ENCODE data around the gene ADGRF4.
"Not testable (repeated sequence)": the region's sequence is repeated elsewhere in the genome, so short reads cannot be mapped to it uniquely, and the experiment has no call there.

Gene ADGRF4

DNA sequence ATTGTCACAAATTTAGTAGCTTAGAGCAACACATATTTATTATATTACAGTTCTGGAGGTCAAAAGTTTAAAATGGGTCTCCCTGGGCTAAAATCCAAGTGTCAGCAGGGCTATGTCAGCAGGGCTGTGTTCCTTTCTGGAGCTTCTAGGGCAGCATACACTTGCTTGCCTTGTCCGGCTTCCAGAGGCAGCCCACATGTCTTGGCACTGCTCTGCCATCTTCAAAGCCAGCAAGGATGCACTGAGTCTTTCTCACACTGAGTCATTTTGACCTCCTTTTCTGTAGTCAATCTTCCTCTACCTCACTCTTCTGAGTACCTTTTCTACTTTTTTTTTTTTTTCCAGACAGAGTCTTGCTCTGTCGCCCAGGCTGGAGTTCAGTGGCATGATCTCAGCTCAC lies 39.0 kb downstream of the ADGRF4 start:
- no peak for DNase-seq

DNA sequence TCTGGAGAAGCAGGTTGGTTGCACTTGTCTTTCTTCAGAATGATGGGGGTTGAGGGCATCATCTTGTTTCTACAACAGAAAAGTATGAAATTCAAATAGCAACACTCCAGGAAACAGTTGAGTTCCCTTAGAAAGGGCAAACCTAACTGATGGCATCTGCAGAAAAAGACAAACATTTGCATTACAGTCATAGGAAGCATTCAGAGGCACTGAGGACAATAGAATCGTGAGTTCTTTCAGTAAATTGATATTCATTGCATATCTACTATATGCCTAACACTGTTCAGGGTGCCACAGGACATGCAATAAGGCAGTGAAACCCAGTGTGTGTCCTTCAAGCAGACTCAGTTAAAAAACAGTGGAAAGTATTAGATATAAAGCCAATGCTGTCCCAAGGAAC lies 42.3 kb downstream of the ADGRF4 start:
- no peak for DNase-seq

DNA sequence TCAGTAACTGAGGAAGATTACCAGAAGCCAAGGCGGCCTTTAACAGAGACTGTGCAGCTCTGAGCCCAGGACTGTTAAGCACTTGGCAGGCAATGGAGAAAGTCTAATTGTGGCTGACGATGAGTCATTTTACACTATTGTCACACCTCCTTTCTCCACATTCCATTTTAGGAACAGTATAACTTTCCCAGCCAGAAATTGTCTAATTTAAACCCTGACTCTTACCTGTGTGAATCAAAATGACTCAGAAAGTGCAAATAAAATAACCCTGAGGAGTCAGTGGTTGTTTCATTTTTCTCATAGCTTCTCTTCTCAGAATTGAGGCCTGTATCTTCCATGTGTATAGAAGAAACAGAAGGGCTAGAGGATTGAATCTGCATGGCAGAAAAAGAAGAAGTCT lies 43.4 kb downstream of the ADGRF4 start:
- no peak for DNase-seq

DNA sequence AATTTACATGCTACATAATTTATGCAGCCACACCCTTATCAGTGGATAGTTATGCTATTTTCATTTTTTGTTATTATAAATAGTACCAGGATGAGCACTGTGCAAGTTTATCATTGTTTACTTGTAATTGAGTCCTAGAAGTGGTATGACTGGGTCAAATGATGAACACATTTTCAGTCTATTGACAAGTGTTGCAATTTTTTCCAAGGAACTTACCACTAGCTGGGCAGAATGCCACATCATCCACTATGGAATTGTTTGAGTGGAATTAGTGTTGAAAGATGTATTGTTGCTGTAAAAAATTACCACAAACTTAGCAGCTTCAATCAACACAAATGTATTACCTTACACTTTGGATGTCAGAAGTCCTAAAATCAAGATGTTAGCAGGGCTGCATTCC lies 45.4 kb downstream of the ADGRF4 start:
- no peak for DNase-seq

DNA sequence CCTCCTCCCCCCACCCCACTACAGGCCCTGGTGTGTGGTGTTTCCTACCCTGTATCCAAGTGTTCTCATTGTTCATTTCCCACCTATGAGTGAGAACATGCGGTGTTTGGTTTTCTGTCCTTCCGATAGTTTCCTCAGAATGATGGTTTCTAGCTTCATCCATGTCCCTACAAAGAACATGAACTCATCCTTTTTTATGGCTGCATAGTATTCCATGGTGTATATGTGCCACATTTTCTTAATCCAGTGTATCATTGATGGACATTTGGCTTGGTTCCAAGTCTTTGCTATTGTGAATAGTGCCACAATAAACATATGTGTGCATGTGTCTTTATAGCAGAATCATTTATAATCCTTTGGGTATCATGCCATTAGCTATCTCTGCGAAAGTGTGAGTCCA lies 46.9 kb downstream of the ADGRF4 start:
- DNase-seq, result not testable (repeated sequence)

DNA sequence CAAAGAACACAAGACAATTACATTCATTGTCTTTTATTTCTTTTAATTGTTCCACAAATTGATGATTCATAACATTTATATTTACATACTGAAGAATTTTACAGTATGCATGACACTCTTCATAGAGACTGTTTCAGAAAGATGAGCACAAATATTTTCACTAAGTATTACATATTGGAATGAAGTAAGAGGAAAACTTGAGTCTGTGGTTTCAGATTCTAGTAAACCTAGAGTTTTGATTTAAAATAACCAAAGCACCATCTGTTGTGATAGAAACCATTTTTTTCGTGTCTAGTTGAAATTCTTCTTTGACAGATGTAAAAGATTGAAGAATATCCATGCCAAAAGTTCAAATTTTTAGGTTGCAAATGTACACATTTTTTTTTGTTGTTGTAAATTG lies 51.4 kb downstream of the ADGRF4 start:
- DNase-seq, result no peak

DNA sequence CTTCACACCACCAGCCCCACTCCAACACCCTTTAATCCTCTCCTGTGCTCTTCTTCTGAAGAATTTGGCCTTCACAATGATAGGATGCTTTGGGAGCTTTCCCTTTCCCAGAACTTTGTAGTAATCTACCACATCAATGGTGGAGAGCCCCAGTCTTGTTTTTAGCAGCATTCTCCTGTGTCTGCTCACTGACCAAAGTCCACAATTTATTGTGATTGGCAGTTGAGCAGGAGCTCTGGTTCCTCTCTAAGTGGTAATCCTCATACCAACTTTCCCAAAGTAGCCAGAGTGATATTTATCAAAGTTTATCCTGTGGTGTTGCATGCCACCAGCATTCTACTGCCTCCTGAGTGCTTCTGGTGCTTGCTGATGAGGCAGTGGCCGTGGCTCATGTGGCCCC lies 54.4 kb downstream of the ADGRF4 start:
- no peak for DNase-seq

DNA sequence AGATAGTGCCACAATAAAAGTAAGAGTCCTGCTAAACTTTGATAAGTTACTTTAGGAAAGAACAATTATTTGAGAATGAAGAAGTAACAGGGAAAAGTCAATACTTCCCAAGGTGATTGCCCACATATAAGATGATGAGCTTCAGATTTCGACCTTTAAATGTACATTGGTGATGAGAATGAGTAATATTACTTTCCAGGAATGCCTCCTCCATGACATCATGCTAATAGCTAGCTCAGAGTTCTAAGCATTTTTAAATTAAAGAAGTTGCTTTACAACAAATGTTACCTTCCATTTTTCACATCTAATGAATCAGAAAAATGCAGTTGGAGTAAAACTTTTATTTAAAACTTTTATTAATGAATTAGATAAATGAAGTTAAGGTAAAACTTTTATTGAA lies 61.0 kb downstream of the ADGRF4 start:
- no peak for DNase-seq

DNA sequence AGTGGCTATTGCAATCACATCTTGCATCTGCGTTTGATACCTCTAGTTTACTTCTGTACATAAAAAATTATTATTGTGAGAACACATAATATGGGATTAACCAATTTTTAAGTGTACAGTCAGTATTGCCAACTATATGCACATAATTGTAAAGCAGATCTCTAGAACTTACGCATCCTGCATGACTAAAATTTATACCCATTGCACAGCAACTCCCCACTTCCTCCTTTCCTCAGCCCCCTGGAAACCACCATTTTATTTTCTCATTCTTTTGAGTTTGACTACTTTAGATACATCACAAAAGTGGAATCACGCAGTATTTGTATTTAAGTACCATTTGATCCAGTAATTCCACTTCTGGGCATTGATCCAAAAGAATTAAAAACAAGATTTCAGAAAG lies 64.1 kb downstream of the ADGRF4 start:
- DNase-seq, result no peak

DNA sequence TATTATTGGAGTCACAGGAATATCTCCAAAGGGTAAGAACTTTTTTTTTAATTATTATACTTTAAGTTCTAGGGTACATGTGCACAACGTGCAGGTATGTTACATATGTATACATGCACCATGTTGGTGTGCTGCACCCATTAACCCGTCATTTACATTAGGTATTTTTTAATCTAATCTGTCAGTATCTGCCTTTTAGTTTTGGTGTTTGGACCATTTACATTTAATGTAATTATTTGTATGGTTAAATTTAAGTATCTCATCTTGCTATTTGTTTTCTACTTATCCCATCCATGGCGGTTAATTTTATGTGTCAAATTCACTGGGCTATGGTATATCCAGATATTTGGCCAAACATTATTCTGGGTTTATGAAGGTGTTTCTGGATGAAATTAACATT lies 68.1 kb downstream of the ADGRF4 start:
- DNase-seq, result no peak

DNA sequence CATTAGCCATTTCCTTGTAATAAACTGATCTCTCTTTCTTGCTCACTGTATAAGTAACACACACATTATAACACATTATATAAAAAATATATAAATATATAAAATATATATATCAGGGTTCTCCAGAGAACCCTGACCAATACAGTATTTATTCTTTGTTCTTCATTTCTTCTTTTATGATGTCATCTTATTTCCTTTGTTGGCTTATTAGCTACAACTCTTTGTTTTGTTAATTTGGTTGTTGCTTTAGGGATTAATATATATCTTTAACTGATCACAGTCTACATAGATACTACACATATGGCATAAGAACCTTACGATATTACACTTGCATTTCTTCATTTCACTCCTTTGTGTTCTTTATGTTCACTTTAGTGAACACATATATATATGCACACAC lies 68.7 kb downstream of the ADGRF4 start:
- DNase-seq, result no peak

DNA sequence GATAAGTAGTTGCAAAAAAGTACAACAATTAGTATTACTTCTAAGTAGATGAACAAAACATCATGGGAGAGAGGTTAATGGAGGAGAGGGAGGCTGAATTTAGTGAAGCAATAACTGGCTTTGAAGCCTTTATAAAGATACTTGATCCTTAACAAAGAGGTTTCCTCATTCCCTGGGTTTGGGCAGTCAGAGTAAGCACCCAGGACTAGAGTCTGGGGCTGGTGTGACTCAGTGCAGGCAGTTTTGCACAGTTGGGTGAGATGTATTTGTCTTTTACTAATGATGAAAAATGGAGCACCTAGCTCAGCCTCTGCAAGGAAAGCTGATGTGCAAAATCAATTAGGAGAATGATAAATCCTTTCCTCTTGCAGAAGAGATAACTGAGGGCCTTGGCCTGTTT lies 71.6 kb downstream of the ADGRF4 start:
- DNase-seq, result no peak
